Pulmonary artery endothelial cell (primary cell): Measurements from ENCODE around the gene PKDCC. TPM values are rescaled to one million over a fixed set of nuclear protein-coding genes. Genes with fewer than 3 reads are reported as not detected.

Experiments
- DNase-seq: peaks from one replicate; pipeline ENCODE4 v3.0.0-alpha.2; 2011; ENCODE audit warnings: low read depth, low spot score
- total RNA-seq: library from RNA; depleted of rRNA; stranded (reverse); fragments of >200 nt; gene quantifications from 2 replicates; pipeline ENCODE4 v1.2.3, GENCODE V29; 2014

PKDCC gene
- total RNA-seq, 1 donor from 2014 or later, result 3.9 TPM

DNA sequence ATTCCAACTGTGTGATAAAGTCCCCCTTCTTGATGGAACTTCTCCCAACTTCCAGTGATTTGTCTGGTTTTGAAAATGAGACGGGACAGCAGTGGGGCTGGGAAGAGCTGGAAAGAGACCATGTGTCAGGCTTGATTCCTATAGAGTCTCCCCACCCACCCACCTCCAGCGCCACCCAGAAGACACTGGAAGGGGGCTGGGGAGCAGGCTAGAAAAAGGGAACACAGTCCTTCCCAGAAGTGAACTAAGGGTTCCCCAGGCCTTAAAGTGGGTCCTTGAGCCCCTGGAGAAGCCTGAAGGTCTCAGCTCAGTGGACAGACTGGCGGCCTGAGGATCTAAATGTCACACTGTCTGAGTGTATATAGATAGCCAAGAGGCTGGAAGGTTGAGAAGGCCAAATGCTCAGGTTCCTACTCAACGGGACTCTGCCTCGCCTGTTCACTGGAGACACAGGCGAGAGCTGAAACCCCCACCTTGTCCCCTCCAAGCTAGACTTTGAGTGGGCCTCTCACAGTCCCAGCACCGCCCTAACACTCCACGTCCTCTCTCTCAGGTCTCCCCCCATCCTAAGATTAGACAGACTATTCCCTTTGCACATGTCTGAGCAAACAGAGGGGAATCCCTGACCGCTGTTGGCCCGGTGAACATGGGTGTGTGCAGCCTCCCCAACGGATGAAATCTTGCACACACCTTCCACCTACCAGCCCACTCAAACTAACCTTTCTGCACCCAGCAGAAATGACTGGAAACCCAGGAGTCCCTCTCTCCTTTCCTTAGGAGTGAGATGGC is 1.6 kb downstream of the PKDCC start:
- DNase-seq, result no peak

DNA sequence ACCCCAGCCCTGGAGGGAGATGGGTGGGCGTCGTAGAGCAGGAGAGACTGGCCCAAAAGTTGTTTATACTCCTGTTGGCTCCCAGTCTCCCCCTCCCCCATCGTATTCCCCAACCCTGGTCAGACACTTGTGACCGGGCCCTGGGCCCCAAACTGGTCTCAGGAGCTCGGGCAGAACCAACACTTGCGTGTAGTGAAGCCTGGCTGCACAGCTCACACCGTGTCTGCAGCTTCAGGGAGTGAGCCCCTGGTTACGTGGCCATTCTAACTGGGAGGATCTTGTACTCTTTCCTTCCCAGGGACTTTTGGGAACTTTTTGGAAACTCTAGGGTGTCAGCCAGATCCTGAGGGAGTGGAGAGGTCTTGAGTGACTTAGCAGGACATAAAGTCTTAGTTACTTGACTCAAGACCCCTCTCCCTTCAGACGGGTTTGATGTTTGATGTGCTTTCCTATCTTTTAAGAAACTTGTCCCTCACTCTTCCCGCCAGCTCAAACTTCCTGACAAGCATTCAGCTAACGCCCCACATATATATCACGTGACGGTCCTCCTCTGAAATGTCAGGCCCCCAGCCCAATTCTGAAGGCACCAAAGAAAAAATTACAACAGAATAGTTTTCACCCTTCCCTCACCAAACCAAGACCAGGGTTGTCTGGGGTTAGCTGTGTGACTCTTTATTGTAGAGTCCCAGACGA is 2.3 kb downstream of the PKDCC start:
- no peak for DNase-seq

DNA sequence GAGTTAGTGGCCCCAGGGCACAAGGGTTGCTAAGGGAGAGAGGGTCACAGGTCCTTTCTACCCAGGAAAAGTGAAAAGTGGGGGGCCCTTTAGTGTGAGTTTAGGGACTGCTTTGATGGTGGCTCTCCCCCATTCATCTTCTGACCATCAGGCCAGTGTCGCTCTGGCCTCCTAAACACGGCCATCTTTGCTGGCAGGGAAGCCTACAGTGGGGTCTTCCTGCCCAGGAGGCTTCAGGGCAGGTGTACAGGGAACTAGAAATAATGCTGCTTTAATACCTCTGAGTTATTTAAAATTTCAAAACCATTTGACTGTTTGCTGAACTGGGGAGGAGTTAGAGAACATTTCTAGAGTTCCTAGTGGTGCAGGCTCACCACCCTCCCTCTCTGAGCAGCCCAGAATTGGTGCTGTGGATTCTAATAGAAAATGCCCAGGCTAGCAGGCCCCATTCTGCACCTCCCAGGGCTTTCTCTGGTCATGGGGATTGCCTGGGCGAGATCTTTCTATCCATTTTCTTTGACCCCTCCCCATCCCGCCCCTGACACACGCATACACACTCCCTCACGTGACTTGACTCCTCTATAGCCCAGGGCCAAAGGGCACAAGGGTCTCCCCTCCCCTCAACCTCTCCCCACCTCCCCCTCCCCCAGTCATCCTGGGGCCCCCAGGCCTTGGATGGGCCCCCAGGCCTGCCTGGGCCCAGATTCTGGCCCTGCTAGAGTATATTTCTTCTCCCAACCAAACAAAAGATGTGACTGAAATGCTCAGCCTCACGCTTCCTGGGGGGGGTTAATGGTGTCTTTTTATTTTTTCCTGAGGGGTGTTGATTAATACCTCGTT is 3.1 kb downstream of the PKDCC start:
- no peak for DNase-seq

DNA sequence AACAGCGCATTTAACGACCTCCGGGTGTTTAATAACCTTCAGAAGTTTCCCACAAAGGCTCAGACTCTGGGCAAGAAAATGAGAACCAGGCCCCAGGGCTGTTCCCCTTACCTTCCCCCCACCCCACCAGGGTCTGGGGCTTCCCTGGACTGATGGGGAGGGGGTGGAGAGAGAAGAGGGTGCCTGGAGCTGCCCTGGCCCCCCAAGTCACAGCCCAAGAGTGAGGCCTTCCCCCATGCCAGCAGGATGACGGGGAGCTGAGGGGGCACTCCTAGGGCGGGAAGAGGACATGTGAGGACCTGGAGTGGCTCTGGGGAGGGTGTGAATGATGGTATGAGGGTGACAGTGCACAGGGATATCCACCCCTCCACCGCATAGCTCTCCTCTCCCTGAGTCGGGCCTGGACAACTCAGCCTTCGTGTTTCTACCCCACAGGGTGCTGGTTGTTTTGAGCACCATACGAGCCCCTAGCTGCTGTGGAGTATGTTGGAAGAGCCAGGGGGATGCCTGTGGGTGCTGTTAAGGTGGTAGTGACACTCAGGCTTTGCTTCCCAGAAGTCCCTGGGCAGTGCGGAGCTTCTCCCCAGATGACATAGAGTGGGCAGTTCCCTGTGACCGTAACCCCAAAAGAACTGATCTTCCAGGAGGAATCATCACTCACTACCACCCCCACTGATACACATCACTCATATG is 3.9 kb downstream of the PKDCC start:
- no peak for DNase-seq

DNA sequence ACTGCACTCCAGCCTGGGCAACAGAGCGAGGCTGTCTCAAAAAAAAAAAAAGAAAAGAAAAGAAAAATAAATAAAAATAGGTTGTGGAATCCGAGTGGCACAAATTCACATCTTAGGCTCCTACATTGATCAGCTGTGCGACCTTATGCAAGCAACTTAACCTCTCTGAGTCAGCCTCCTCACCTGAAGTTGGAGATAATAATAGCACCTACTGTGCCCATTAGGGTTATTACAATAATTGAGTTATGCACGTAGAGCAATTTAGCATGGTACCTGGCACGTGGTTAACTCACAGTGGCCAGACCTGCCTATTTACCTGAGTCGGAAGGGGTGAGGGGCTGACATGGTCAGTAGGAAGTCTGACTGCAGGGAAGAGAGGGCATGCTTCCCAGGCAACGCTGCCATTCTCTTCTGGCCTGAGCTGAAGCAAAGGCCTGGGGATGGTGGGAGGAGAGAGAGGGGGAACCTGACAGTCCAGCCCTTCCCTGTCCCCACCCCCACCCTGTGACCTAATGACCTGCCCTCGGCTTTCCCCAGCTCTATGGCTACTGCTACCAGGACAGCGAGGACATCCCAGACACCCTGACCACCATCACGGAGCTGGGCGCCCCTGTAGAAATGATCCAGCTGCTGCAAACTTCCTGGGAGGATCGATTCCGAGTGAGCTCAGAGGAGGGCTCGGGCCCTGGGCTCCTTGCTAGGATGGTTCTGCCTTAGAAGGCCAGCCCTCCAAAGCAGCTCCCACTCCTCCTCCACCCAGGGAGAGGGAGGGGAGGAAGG is 5.1 kb downstream of the PKDCC start:
- no peak for DNase-seq

DNA sequence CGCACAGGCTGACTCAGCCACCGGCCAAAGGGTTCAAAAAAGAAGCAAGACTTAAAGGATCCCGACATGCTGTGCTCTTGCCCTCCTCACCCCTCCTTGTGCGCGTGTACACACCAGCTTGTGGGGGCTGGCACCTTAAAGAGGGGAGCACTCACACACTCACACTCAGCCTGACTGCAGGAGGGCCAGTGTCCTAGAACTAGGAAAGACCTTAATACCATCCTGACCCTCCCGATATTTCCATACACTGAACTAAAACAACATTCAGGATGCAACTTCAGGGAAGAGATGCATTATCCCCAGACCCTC is 5.6 kb downstream of the PKDCC start:
- no peak for DNase-seq

DNA sequence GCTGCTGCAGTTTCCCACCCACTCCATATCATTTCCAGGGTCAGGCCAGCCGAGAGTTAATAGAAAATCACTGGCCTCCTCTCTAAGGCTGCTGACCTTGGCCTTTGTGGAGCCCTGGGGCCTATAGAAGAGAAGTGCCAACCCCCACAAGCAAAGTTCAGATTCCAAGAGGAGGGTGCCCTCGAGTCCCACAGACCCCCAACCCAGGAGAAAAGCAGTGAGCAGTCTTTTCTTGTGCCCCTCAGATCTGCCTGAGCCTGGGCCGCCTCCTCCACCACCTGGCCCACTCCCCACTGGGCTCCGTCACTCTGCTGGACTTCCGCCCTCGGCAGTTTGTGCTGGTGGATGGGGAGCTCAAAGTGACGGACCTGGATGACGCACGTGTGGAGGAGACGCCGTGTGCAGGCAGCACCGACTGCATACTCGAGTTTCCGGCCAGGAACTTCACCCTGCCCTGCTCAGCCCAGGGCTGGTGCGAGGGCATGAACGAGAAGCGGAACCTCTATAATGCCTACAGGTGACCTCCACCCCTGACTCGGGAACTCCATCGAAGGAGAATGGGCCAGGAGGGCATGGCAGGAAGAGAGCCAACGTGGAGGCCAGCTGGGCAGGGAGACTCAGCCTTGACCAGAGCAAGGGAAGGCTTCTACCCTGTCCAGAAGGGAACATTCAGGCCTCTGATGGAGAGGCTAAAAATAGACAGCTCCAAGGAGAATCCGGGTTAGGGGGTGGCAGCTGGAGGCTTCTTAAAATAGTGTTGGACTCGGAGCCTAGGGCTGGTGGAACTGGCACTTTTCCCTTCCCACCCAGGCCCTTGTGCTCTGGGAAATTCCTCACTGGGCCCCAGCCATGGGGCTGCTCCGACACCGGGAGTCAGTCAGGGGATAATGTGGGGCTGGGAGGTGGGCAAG is 6.2 kb downstream of the PKDCC start:
- DNase-seq, result no peak

DNA sequence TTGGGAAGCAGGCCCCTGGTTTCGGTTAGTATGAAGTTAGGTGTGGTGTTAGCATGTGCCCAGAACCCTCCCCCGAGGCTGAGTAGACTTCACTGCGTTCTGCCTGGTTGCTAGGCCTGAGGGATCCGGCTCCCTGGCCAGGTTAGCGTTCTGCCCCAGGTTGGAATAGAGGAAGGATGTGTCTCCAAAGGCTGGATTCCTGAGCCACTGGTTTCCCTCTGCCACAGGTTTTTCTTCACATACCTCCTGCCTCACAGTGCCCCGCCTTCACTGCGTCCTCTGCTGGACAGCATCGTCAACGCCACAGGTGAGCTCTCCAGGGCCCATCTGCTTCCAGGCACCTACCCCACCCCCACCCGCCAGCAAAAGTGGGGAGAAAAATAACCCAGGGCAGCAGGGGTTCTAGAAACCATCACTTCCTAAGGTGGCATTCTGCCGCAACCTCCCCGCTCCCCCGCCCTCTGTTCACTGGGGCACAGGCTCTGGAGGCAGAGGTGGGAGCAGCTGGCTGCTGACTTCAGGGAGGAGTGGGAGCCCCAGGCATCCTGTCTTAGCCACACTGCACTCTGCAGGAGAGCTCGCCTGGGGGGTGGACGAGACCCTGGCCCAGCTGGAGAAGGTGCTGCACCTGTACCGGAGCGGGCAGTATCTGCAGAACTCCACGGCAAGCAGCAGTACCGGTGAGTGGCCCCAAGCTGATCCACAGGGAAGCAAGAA is 7.1 kb downstream of the PKDCC start:
- DNase-seq, result no peak

DNA sequence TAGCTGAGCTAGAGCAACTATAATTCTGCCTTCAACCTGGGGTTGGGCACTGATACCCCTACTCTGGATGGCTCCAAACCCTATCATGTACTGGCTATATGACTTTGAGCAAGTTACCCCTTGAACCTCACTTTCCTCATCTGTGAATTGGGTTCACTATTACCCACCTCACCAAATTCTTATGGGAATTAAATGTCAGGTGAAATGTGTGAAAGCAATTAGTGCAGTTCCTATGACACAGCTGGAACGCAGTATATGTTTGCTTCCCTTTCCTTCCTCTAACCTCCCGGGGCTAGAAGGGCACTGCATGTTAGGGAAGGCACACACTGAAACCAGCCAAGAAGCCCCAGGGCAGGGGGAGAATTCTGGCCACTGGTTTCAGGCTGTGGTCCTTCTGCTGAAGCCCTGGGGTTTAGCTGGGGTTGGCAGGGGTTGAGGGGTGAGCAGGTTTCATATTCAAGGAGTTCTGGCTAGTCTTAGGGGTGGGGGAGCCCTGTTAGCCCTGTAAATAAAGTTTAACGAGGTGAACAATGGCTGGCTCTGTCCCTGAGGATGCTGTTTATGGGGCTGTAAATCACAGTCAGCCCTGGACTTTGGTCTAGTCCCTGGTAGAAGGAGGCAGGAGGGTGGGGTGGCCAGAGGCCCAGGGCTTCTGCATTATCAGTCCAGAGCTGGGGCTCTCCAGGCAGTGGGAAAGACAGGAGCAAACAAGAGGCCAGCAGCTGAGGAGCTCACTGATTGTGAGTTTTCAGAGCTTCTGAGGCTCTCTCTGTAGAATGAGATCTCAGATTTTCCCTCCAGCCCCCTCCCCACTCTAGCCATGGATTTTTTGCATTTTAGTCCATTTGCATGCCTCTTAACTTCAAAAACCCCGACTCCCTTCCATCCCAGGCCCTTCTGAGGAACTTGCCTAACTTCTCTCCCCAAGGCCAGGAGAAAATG is 8.0 kb downstream of the PKDCC start:
- no peak for DNase-seq

DNA sequence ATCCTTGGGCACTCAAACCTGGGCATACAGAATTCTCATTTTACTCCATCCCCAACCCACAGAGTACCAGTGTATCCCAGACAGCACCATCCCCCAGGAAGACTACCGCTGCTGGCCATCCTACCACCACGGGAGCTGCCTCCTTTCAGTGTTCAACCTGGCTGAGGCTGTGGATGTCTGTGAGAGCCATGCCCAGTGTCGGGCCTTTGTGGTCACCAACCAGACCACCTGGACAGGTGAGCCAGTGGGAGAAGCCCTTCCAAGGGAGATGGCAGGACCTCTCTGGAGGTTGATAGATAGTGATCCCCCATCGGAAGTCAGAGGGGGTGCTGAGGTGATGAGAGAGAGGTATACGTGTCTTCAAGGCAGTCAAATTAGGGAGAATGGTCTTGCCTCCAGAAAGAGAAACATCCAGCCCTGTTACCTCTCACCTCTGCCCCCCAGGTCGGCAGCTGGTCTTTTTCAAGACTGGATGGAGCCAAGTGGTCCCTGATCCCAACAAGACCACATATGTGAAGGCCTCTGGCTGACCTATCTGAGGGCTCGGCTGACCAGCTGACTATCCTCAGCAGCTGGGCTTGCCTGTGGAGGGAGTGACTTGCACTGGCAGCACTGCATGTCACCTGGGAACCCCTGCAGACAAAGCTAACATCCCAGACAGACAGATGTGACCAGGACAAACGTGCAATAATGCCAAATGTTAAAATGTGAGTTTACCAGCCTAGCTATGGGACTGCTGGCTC is 9.5 kb downstream of the PKDCC start:
- no peak for DNase-seq

DNA sequence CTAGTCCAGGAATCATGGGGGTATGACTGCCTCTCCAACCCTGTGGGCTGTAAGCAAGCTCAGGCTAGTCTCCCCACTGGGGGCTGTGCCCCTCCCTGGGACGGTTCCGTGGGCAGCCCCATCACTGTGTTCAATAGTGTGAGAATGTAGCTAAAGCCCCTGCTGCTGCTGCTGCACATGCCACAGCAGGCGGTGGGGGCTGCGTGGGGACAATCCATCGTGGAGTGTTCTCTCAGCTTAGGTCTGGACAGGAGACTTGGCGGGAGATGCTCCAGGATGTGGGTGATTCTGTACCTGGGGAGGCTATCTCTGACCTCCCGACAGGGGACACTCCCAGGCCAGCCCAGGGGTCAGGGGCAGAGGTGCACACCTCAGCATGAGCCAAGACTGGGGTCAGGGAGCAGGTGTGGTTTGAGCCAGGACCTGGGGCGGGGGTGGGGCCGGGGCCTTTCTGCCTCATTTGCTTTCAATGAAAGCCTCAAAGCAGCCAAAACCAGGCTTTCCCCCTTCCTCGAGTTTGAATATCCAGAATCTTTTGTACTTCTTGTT is 10.2 kb downstream of the PKDCC start:
- DNase-seq, result no peak

DNA sequence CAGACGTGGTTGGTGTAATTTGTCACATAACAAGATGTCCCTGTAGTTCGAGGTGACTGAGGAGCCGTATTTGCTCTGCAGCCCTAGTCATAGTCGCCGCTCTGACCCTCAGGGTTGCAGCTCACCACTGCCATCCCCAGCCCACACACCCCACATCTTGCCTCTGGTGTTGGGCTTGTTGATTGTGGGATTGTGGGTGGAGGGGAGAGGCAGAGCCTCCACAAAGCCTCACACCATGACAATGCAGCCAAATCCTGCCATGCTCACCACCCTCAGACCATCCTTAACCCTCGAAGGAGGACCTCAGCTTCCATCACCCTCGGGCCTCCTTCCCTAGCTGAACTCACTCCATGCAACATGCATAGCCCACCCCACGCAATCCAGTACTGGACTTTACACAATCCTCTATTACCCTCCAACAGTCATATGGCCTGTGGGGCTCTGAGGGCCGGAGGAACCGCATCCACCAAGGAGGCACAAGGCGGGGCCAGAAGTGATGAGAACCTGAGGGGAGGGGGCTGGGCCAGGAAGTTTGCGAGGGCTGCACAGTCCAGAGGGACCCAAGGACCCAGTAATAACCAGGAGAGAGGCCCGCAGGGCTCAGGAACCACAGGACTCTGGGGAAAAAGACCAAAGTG is 11.6 kb downstream of the PKDCC start:
- no peak for DNase-seq

DNA sequence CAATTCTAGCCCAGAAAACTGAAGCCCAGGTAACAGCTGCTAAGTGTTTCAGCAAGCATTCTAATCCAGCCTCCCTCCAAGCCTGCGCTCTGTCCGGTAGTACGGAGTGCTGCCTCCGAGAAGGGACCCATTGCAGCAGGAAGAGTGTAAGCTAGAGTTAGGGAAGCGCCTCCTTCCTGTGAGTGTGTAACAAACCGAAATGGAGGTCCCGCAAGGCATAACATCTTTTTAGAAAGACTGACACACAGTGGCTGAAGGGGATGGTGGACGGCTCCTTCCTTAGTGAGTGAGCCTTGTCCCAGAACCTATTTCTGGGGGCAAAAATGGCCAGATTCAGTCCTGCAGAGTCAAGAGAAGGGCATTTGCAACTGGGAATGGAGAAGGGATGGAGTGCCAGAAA is 12.2 kb downstream of the PKDCC start:
- no peak for DNase-seq

DNA sequence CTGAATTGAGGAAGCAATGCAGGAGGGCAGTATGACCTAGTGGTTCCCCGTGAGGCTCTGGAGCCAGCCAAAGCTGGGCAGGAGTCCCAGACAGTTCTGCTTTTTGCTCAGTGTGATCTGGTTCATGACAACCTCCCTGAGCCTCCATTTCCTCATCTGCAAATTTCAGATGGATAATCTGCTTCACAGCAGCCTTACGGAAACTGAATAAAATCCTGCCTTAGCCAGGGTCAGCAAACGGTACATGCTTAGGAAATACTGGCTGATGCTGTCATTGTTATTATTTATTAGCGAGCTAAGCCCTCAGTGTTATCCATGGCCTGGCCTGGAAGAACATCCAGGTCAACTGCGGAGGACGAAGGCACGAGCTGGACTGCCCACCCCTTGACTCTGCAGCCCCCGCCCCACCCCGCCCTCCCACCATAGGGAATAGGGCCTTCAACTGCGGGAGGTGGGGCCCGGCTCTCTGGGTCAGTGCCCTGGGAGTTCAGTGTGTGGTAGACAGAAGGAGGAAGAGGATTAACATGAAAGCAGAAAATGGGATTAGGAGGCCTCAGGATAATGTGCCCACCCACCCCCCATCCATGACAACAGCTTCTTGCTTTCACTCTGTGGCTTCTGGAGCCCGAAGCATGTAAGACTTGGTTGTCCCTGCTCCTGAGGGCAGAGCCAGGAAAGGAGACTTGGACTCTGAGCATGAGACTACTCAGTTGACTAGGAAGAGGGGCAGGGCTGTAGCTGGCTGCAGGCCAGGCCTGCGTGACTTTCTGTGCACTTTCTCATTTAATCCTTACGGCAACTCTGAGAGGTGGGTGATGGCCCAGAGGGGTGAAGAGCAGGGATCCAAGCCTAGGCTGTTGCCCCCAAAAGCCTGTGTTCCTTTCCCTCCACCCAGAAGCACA is 13.1 kb downstream of the PKDCC start:
- DNase-seq, result no peak

DNA sequence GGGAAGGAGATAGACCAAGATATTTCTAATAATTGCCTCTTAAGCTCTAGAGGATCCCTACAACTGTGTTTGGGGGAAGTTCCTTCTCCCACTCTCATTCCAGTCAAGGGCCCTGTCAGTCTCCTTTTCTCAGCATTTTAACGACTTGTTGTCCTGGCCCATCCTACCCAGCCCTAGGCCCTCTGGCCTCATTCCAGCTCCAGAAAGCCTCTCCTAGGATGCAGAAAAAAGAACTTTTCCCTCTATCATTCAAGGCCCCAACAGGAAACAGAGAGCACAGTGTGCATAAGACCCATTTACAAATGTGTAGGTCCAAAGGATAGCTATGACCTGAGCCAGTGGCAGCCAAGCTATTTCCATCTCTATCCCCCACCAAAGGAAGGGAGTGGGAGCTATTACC is 14.0 kb downstream of the PKDCC start:
- DNase-seq, result no peak
